Mammary epithelial cell (primary cell): ENCODE data around the gene IDUA.

ENCODE experiments used
- CTCF ChIP-seq, 2 donors: IDR thresholded peaks in 1 of 2; conservative IDR thresholded peaks in 1 of 2; 2 replicates each; pipeline ENCODE4 v1.5.1; 2011 to 2012; ENCODE audit warnings: inconsistent platforms in 2 of 2, low read length in 2 of 2, mild to moderate bottlenecking in 2 of 2, control low read depth in 1 of 2, low read depth in 1 of 2; ENCODE audit not compliant: insufficient read depth in 1 of 2; ENCODE audit errors: extremely low read depth in 1 of 2
- EZH2 ChIP-seq: IDR thresholded peaks from 2 replicates; pipeline ENCODE4 v1.6.1; 2012; ENCODE audit warnings: low read length, inconsistent platforms, borderline replicate concordance

GRCh38 chr4:1011666-1012033 lies 24.8 kb downstream of the IDUA start:
- TF ChIP-seq CTCF (conservative IDR thresholded peaks at IDR 0.05 in 1 of 2, IDR thresholded peaks at IDR 0.05 in 1 of 2; ENCODE audit: extremely low read depth in 1 of 2, insufficient read depth in 1 of 2, low read depth in 1 of 2, low read length in 2 of 2): no peak
- no peak for TF ChIP-seq EZH2
